A673 (cell line): ENCODE results near the gene EXD3.

Source experiments
- EZH2 ChIP-seq: fragments of 200-600 bp; sonication (generic); IDR thresholded peaks from 2 replicates; pipeline ENCODE4 v1.6.1; 2017; ENCODE audit warnings: borderline replicate concordance, low read depth, mild to moderate bottlenecking, mixed read lengths, antibody characterized with exemption, low read length; ENCODE audit not compliant: poor library complexity, severe bottlenecking
- TF ChIP-seq, protein P1 (sequence below): fragments of 300-800, 200-600 bp; sonication (generic); conservative IDR thresholded peaks from 2 replicates; pipeline ENCODE4 v1.5.1; 2017; ENCODE audit warnings: low read depth, mild to moderate bottlenecking, antibody characterized with exemption, low read length, moderate library complexity, mixed read lengths

- TF ChIP-seq, protein P1, sequence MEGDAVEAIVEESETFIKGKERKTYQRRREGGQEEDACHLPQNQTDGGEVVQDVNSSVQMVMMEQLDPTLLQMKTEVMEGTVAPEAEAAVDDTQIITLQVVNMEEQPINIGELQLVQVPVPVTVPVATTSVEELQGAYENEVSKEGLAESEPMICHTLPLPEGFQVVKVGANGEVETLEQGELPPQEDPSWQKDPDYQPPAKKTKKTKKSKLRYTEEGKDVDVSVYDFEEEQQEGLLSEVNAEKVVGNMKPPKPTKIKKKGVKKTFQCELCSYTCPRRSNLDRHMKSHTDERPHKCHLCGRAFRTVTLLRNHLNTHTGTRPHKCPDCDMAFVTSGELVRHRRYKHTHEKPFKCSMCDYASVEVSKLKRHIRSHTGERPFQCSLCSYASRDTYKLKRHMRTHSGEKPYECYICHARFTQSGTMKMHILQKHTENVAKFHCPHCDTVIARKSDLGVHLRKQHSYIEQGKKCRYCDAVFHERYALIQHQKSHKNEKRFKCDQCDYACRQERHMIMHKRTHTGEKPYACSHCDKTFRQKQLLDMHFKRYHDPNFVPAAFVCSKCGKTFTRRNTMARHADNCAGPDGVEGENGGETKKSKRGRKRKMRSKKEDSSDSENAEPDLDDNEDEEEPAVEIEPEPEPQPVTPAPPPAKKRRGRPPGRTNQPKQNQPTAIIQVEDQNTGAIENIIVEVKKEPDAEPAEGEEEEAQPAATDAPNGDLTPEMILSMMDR, result no peak
- TF ChIP-seq EZH2, result no peak
Observed at GRCh38 chr9:137263506-137263905, 159.5 kb downstream of the EXD3 start.
